OCI-LY3 (cell line): ENCODE data around the gene CTSV.
"Not testable (repeated sequence)": the region's sequence is repeated elsewhere in the genome, so short reads cannot be mapped to it uniquely, and the experiment has no call there.

Experiments used
- H2AFZ ChIP-seq: fragments of 200-600, 300-600 bp; shearing (Covaris generic); 2 replicates; pipeline ENCODE4 v1.6.0; 2014; ENCODE audit warnings: antibody characterized with exemption, low read depth, low read length
- H3K27ac ChIP-seq: fragments of 200-600, 300-600 bp; sonication (generic); 2 replicates; pipeline ENCODE4 v1.5.1; 2014; ENCODE audit warnings: mild to moderate bottlenecking, low read length, moderate library complexity, mixed read lengths
- H3K27me3 ChIP-seq: fragments of 200-600, 300-600 bp; sonication (generic); 2 replicates; pipeline ENCODE4 v1.6.1; 2014; ENCODE audit warnings: low read depth, low read length, mixed read lengths
- H3K36me3 ChIP-seq: fragments of 200-600, 300-600 bp; sonication (generic); replicated peaks from 2 replicates; pipeline ENCODE3; 2014; ENCODE audit warnings: low read depth, low read length, mixed read lengths
- H3K4me1 ChIP-seq: fragments of 300-600, 200-600 bp; sonication (generic); 2 replicates; pipeline ENCODE4 v1.6.1; 2014; ENCODE audit warnings: low read length, mixed read lengths
- H3K4me2 ChIP-seq: fragments of 200-600, 300-600 bp; sonication (generic); 2 replicates; pipeline ENCODE4 v1.6.1; 2014; ENCODE audit warnings: low read length, mixed read lengths
- H3K4me3 ChIP-seq: fragments of 300-600, 200-600 bp; sonication (generic); 2 replicates; pipeline ENCODE4 v1.5.1; 2014; ENCODE audit warnings: antibody characterized with exemption, mild to moderate bottlenecking, low read length, moderate library complexity
- H3K79me2 ChIP-seq: fragments of 300-600, 200-600 bp; shearing (Covaris generic); 2 replicates; pipeline ENCODE4 v1.6.1; 2014; ENCODE audit warnings: mild to moderate bottlenecking, low read length, mixed read lengths
- H3K9ac ChIP-seq: fragments of 300-600, 200-600 bp; shearing (Covaris generic); 2 replicates; pipeline ENCODE4 v1.6.0; 2014; ENCODE audit warnings: mild to moderate bottlenecking, low read length, moderate library complexity
- H3K9me3 ChIP-seq: fragments of 200-600, 300-600 bp; shearing (Covaris generic); 2 replicates; pipeline ENCODE4 v1.6.1; 2014; ENCODE audit warnings: low read length, mixed read lengths; ENCODE audit not compliant: insufficient read depth
- H4K20me1 ChIP-seq: fragments of 200-600, 300-600 bp; sonication (generic); 2 replicates; pipeline ENCODE4 v1.6.1; 2016; ENCODE audit warnings: low read length, mixed read lengths; ENCODE audit not compliant: insufficient read depth
- EZH2phosphoT487 ChIP-seq: fragments of 200-600 bp; shearing (Covaris generic); IDR thresholded peaks from 2 replicates; pipeline ENCODE4 v1.6.1; 2018; ENCODE audit warnings: antibody characterized with exemption, mixed run types, low read depth
- TF ChIP-seq, protein P1 (sequence below): fragments of 200-600, 300-600 bp; sonication (generic); IDR thresholded peaks from 2 replicates; pipeline ENCODE4 v1.5.1; 2014; ENCODE audit warnings: antibody characterized with exemption, low read length, low read depth

Gene CTSV

DNA sequence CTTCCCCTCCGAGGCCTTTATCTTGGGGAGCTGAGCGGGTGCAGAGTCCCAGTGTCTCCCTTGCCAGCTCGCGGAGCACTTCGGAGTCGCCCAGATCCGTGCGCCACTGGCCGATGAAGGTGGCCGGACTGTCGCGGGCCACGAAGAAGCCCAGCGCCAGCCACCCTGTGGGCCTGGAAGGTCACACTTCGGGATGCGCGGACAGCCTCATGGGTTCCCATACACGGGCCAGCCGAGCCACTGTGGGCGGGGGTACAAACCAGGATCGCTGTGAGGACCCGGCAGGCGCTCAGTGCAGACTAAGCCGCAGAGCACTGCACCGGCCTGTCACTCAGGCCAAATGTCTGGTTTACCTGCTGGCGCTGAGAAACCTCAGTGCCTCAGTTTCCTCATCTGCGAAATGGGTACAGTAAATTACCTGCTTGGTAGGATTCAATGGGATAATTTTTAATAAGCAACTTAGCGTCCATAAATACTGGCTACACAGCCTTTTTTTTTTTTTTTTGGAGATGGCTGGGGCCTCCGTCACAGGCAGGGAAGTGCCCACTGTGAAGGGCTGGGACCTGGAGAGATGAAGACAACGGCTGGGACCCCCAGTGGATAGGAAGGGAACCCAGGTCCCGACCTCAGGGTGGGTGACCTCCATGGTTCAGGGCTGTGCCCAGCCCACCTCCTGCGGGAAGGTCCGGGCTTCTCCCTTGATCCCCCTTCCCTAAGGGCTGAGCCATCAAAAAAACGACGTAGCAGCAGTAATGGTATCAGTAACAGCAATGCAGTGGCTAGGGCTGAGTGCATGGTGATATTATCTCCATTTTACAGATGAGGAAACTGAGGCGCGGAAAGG is 38.7 kb upstream of the CTSV start:
- Histone ChIP-seq H4K20me1 (no peaks in the 10 kb centered on the region), H3K9me3 (no peaks in the 10 kb centered on the region), H3K79me2 (no peaks in the 10 kb centered on the region), H2AFZ (no peak overlapping the region), H3K4me2 (no peak overlapping the region), H3K27ac (no peak overlapping the region), H3K4me3 (no peak overlapping the region), H3K36me3 (no peaks in the 10 kb centered on the region), H3K9ac (no peak overlapping the region), H3K4me1 (no peaks in the 10 kb centered on the region), H3K27me3 (peaks cover 8% of the 10 kb centered on the region)
- TF ChIP-seq, protein P1, sequence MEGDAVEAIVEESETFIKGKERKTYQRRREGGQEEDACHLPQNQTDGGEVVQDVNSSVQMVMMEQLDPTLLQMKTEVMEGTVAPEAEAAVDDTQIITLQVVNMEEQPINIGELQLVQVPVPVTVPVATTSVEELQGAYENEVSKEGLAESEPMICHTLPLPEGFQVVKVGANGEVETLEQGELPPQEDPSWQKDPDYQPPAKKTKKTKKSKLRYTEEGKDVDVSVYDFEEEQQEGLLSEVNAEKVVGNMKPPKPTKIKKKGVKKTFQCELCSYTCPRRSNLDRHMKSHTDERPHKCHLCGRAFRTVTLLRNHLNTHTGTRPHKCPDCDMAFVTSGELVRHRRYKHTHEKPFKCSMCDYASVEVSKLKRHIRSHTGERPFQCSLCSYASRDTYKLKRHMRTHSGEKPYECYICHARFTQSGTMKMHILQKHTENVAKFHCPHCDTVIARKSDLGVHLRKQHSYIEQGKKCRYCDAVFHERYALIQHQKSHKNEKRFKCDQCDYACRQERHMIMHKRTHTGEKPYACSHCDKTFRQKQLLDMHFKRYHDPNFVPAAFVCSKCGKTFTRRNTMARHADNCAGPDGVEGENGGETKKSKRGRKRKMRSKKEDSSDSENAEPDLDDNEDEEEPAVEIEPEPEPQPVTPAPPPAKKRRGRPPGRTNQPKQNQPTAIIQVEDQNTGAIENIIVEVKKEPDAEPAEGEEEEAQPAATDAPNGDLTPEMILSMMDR = no peak
- TF ChIP-seq EZH2phosphoT487 = no peak

- not testable (repeated sequence) for H4K20me1 ChIP-seq, H3K9ac ChIP-seq, H3K79me2 ChIP-seq, H3K4me2 ChIP-seq, H3K36me3 ChIP-seq, H3K27ac ChIP-seq, H3K4me3 ChIP-seq, H2AFZ ChIP-seq, H3K9me3 ChIP-seq, H3K4me1 ChIP-seq
- H3K27me3 ChIP-seq = peaks cover 12% of the 10 kb centered on the region
Measured at GRCh38 chr9:97076731-97077451, 37.9 kb upstream of the CTSV start.

GRCh38 chr9:97076238-97076637 is 37.3 kb upstream of the CTSV start:
- H3K27me3 ChIP-seq = peaks cover 12% of the 10 kb centered on the region
- no peaks in the 10 kb centered on the region for H3K79me2 ChIP-seq
- no peak overlapping the region for H3K27ac ChIP-seq
- H2AFZ ChIP-seq = no peak overlapping the region
- H3K4me3 ChIP-seq = no peak overlapping the region
- TF ChIP-seq, protein P1 = no peak
- TF ChIP-seq EZH2phosphoT487 = no peak
- H3K9me3 ChIP-seq = no peaks in the 10 kb centered on the region
- H4K20me1 ChIP-seq = no peaks in the 10 kb centered on the region
- H3K9ac ChIP-seq = no peak overlapping the region
- H3K4me1 ChIP-seq = no peaks in the 10 kb centered on the region
- H3K36me3 ChIP-seq = no peaks in the 10 kb centered on the region
- H3K4me2 ChIP-seq = no peak overlapping the region

DNA sequence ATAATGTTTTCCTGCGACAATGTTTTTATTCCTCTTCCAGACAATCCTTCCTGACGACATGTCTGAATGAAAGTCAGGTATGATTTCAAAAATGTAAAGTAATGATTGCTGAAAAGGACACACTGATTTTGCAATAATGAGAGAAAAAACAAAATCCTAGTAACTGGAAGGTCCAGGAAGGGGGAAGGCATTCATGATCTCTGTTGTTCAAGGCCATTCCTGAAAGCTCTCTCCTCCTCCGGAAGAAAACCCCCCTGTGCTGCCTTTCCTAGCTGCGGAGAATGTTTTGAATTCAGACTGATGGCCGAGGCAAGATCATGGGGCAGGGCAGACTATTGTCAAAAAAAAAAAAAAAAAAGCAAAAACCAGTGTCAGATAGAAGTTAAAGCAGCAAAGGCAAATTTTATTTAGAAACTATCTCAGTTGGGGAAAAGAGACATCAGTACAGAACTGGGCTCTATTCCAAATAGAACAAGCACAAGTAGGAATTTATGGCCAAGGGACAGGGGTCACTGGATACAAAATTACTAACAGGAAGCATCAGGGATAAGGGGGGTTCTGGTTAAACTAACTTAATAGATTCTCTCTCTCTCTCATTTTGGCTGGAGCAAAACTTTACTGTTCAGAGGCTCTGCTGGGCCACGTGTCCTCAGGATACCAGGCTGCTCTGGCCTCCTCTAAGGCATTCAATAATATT is 36.5 kb upstream of the CTSV start:
- no peaks in the 10 kb centered on the region for H3K36me3 ChIP-seq
- no peak overlapping the region for H3K4me3 ChIP-seq
- H3K27ac ChIP-seq = no peak overlapping the region
- H3K4me2 ChIP-seq = no peak overlapping the region
- TF ChIP-seq, protein P1 = no peak
- TF ChIP-seq EZH2phosphoT487 = no peak
- H4K20me1 ChIP-seq = no peaks in the 10 kb centered on the region
- H3K79me2 ChIP-seq = no peaks in the 10 kb centered on the region
- H3K9me3 ChIP-seq = no peaks in the 10 kb centered on the region
- peaks cover 12% of the 10 kb centered on the region for H3K27me3 ChIP-seq
- no peaks in the 10 kb centered on the region for H3K4me1 ChIP-seq
- no peak overlapping the region for H2AFZ ChIP-seq
- H3K9ac ChIP-seq = no peak overlapping the region
